OCI-LY7 (cell line): ENCODE results near the gene ZNFX1. TPM values are rescaled to one million over a fixed set of nuclear protein-coding genes. Genes with fewer than 3 reads are reported as not detected.

Source experiments
- BruUV-seq: library from RNA; stranded (reverse); fragments of 400-500 nt; replicated peaks from 2 replicates; lab custom pipeline; 2021; lab: Mats Ljungman, UMichigan
- CTCF ChIA-PET: fragments of 300-600 bp; sonication (Branson Sonifier 250); formaldehyde crosslinking; loops from one replicate; lab custom pipeline; 2022; ENCODE audit warnings: antibody characterized with exemption; ENCODE audit not compliant: unreplicated experiment; lab: Charles Lee
- POLR2A ChIA-PET: fragments of 300-600 bp; sonication (Branson Sonifier 250); formaldehyde crosslinking; loops from one replicate; lab custom pipeline; 2022; ENCODE audit warnings: antibody characterized with exemption; lab: Charles Lee
- DNase-seq: peaks from one replicate; pipeline ENCODE4 v3.0.0-alpha.2; 2015; ENCODE audit warnings: low spot score
- H2AFZ ChIP-seq: fragments of 200-600 bp; sonication (generic), shearing (Covaris generic); 2 replicates; pipeline ENCODE4 v1.6.1; 2014; ENCODE audit warnings: mild to moderate bottlenecking, antibody characterized with exemption, low read length, moderate library complexity
- H3K27ac ChIP-seq: fragments of 200-600 bp; sonication (generic); 2 replicates; pipeline ENCODE4 v1.5.1; 2014; ENCODE audit warnings: mixed run types, low read depth, mild to moderate bottlenecking, moderate library complexity, low read length, inconsistent platforms; ENCODE audit not compliant: poor library complexity, severe bottlenecking
- H3K36me3 ChIP-seq: fragments of 200-600 bp; sonication (generic); 2 replicates; pipeline ENCODE4 v1.6.1; 2014; ENCODE audit warnings: mild to moderate bottlenecking, antibody characterized with exemption, low read length, moderate library complexity, mixed read lengths; ENCODE audit not compliant: insufficient read depth
- H3K4me1 ChIP-seq: fragments of 200-600 bp; sonication (generic); 2 replicates; pipeline ENCODE4 v1.5.1; 2014; ENCODE audit warnings: mild to moderate bottlenecking, low read length; ENCODE audit not compliant: insufficient read depth, poor library complexity, severe bottlenecking
- H3K4me2 ChIP-seq: fragments of 200-600 bp; sonication (generic); 2 replicates; pipeline ENCODE4 v1.6.1; 2014; ENCODE audit warnings: mild to moderate bottlenecking, low read length
- H3K4me3 ChIP-seq: fragments of 200-600 bp; sonication (generic); 2 replicates; pipeline ENCODE4 v1.5.1; 2014; ENCODE audit warnings: mild to moderate bottlenecking, low read depth, low read length; ENCODE audit not compliant: poor library complexity, severe bottlenecking
- H3K79me2 ChIP-seq: fragments of 200-600 bp; sonication (generic); 2 replicates; pipeline ENCODE4 v1.6.1; 2016; ENCODE audit warnings: low read depth, mild to moderate bottlenecking, low read length, moderate library complexity, mixed read lengths; ENCODE audit not compliant: insufficient read depth
- H3K9me2 ChIP-seq: fragments of 200-600 bp; sonication (generic); 2 replicates; pipeline ENCODE4 v1.6.1; 2016; ENCODE audit warnings: mild to moderate bottlenecking, low read length, mixed read lengths; ENCODE audit not compliant: insufficient read depth
- H3K9me3 ChIP-seq: fragments of 200-600 bp; sonication (generic); 2 replicates; pipeline ENCODE4 v1.6.1; 2014; ENCODE audit warnings: mild to moderate bottlenecking, mixed run types, low read length, mixed read lengths
- H4K20me1 ChIP-seq: fragments of 200-600 bp; sonication (generic); 2 replicates; pipeline ENCODE4 v1.6.1; 2014; ENCODE audit warnings: mild to moderate bottlenecking, antibody characterized with exemption, low read length, moderate library complexity, mixed read lengths; ENCODE audit not compliant: insufficient read depth
- CTCF ChIP-seq: fragments of 200-600 bp; sonication (generic); conservative IDR thresholded peaks from 2 replicates; pipeline ENCODE4 v1.5.1; 2014; ENCODE audit warnings: mild to moderate bottlenecking, antibody characterized with exemption, low read length, moderate library complexity, mixed read lengths
- EZH2phosphoT487 ChIP-seq: fragments of 200-600 bp; sonication (generic); IDR thresholded peaks from 2 replicates; pipeline ENCODE4 v1.6.1; 2018; ENCODE audit warnings: low read depth, borderline replicate concordance, mild to moderate bottlenecking, mixed run types, antibody characterized with exemption, low read length, moderate library complexity, mixed read lengths
- intact Hi-C: fragments of 100-400 bp; cut with micrococcal nuclease; formaldehyde crosslinking; loops from one replicate; pipeline ENCODE4 v1.10.0; 2022; ENCODE audit not compliant: unreplicated experiment
- total RNA-seq, 2 experiments: library from RNA; depleted of rRNA in 1 of 2; stranded (reverse); fragments of >200 nt in 1 of 2; shearing (Covaris generic) in 1 of 2; gene quantifications; 2 replicates each; pipeline ENCODE4 v1.2.3, GENCODE V29; 2014 to 2022

ZNFX1 gene
- total RNA-seq, 2 experiments from 2014 or later = 15.1 to 17.6 TPM

- no peak for DNase-seq
- no peaks in the 10 kb centered on the region for H3K9me2 ChIP-seq
- ChIA-PET POLR2A (interaction anchor here (1.4 kb wide), 1 partner anchor 11 kb away, joined by 4 read pairs; no protein-coding TSS in a partner anchor), CTCF (no interaction called here)
- intact Hi-C loops = no loop called here
- peaks cover 8% of the 10 kb centered on the region for H3K4me1 ChIP-seq
- no peak overlapping the region for H3K4me2 ChIP-seq
- BruUV-seq = no TSS peak
- no peak overlapping the region for H2AFZ ChIP-seq
- H4K20me1 ChIP-seq = no peaks in the 10 kb centered on the region
- H3K4me3 ChIP-seq = no peak overlapping the region
- no peaks in the 10 kb centered on the region for H3K36me3 ChIP-seq
- no peaks in the 10 kb centered on the region for H3K79me2 ChIP-seq
- no peaks in the 10 kb centered on the region for H3K9me3 ChIP-seq
- no peak overlapping the region for H3K27ac ChIP-seq
- TF ChIP-seq EZH2phosphoT487 = no peak
- TF ChIP-seq CTCF = no peak
Measured at GRCh38 chr20:49319208-49319809, 41.5 kb upstream of the ZNFX1 start.

DNA sequence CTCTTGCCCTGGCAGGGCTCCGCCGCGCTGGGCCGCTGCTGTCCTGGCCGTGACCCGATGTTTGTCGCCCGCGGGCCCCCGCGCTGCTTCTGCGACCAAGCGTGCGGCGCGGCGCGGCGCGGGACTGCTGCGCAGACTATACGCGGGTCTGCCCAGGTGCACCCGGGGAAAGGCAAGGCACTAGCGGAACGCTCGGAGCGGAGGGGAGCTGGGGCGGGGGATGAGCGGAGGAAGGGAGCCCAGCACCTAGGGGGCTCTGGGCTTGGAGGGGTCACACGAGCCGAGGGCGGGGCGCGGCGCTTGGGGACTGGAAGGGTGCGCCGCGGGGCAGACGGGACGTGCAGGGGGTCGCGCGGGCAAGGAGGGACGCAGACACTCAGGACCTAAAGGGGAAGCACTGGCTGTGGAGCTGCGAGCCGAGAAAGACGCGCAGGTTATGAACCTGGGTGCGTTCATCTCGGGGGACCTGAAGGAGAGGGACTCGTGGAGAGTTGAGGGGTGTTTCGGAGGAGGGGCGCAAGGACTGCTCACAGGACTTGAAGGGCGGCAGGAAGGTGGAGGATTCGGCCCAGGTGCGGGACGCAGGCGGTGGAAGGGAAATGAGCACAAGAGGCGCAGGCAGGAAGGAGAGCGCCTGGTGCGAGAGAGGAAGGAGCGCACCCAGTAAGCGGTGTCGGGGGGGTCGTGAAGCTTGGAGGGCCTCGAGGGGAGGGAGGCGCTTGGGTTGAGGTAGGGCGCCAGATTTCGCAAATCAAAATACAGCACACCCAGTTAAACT is 40.8 kb upstream of the ZNFX1 start:
- H3K9me3 ChIP-seq = no peaks in the 10 kb centered on the region
- BruUV-seq = no TSS peak
- no peak overlapping the region for H2AFZ ChIP-seq
- intact Hi-C loops = no loop called here
- H3K36me3 ChIP-seq = no peaks in the 10 kb centered on the region
- ChIA-PET CTCF (no interaction called here), POLR2A (no interaction called here)
- no peaks in the 10 kb centered on the region for H3K79me2 ChIP-seq
- no peaks in the 10 kb centered on the region for H4K20me1 ChIP-seq
- peaks cover 2% of the 10 kb centered on the region for H3K4me1 ChIP-seq
- no peaks in the 10 kb centered on the region for H3K9me2 ChIP-seq
- no peak for DNase-seq
- no peak overlapping the region for H3K4me3 ChIP-seq
- TF ChIP-seq CTCF (no peak), EZH2phosphoT487 (no peak)
- no peak overlapping the region for H3K4me2 ChIP-seq
- no peak overlapping the region for H3K27ac ChIP-seq

DNA sequence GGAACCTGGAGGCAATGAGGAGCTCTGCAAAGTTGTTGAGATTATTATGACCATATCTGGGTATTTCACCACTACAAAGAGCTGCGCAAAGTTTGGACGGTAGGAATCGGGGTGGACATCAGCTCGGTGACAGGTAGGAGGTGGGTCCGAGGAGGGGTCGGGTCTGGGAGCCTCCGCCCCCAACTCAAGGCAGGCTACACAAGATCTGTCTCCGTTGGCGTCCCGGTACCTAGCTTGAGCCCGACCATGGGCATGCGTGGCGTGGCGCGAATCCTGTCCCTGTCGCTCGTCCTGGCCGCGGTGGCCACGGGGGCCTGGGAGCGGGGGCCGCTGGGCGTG is 40.2 kb upstream of the ZNFX1 start:
- Histone ChIP-seq H3K36me3 (no peaks in the 10 kb centered on the region), H3K9me3 (no peaks in the 10 kb centered on the region), H3K4me3 (no peak overlapping the region), H3K27ac (no peak overlapping the region), H3K4me2 (no peak overlapping the region), H3K4me1 (no peaks in the 10 kb centered on the region), H3K9me2 (no peaks in the 10 kb centered on the region), H2AFZ (no peak overlapping the region), H3K79me2 (no peaks in the 10 kb centered on the region), H4K20me1 (no peaks in the 10 kb centered on the region)
- no TSS peak for BruUV-seq
- no peak for DNase-seq
- ChIA-PET POLR2A (no interaction called here), CTCF (no interaction called here)
- TF ChIP-seq CTCF (no peak), EZH2phosphoT487 (no peak)
- intact Hi-C loops = no loop called here
